Thoracic aorta (tissue), 2 donors: ENCODE results near the gene EIF4G1. TPM values are rescaled to one million over a fixed set of nuclear protein-coding genes. Genes with fewer than 3 reads are reported as not detected.

Experiments
- ATAC-seq: fragments of 150-250 bp; one replicate; pipeline ENCODE4 v1.8.0; 2017; ENCODE audit warnings: low read depth; ENCODE audit not compliant: insufficient number of reproducible peaks, low FRiP score
- DNase-seq: peaks from one replicate; pipeline ENCODE4 v3.0.0-alpha.2; 2020; ENCODE audit warnings: low spot score
- H3K27ac ChIP-seq, 2 donors: fragments of 200-600 bp; sonication (generic); 1 replicate in 1 of 2; 2 replicates in 1 of 2; pipeline ENCODE4 v1.5.1; 2016; ENCODE audit warnings: mild to moderate bottlenecking in 2 of 2, moderate library complexity in 2 of 2
- H3K27me3 ChIP-seq: fragments of 200-600 bp; sonication (generic); replicated peaks from 2 replicates; pipeline ENCODE4 v1.6.0; 2016; ENCODE audit warnings: mild to moderate bottlenecking; ENCODE audit not compliant: insufficient read depth
- H3K36me3 ChIP-seq: fragments of 200-600 bp; sonication (generic); one replicate; pipeline ENCODE4 v1.5.1; 2016
- H3K4me1 ChIP-seq, 2 donors: fragments of 200-600 bp; sonication (generic); 1 replicate in 1 of 2; 2 replicates in 1 of 2; pipeline versions ENCODE4 v1.5.1 to v1.6.0; 2016; ENCODE audit warnings: low read depth in 2 of 2, mild to moderate bottlenecking in 1 of 2; ENCODE audit not compliant: control insufficient read depth in 1 of 2
- H3K4me3 ChIP-seq: fragments of 200-600 bp; sonication (generic); 2 replicates; pipeline ENCODE4 v1.5.1; 2016; ENCODE audit warnings: mild to moderate bottlenecking
- H3K9me3 ChIP-seq: fragments of 200-600 bp; sonication (generic); 2 replicates; pipeline ENCODE4 v1.5.1; 2016
- total RNA-seq, 2 donors: library from RNA; depleted of rRNA; stranded (reverse); fragments of >200 nt; gene quantifications; one replicate each; pipeline versions ENCODE4 v1.1.0 to v1.2.3, GENCODE V29; 2016
- TF ChIP-seq, protein P1 (sequence below): fragments of 200-600 bp; sonication (generic); IDR thresholded peaks from one replicate; pipeline ENCODE4 v1.5.1; 2019; ENCODE audit warnings: antibody characterized with exemption

EIF4G1 gene
- total RNA-seq, 2 donors from 2014 or later: 254 to 334 TPM

DNA sequence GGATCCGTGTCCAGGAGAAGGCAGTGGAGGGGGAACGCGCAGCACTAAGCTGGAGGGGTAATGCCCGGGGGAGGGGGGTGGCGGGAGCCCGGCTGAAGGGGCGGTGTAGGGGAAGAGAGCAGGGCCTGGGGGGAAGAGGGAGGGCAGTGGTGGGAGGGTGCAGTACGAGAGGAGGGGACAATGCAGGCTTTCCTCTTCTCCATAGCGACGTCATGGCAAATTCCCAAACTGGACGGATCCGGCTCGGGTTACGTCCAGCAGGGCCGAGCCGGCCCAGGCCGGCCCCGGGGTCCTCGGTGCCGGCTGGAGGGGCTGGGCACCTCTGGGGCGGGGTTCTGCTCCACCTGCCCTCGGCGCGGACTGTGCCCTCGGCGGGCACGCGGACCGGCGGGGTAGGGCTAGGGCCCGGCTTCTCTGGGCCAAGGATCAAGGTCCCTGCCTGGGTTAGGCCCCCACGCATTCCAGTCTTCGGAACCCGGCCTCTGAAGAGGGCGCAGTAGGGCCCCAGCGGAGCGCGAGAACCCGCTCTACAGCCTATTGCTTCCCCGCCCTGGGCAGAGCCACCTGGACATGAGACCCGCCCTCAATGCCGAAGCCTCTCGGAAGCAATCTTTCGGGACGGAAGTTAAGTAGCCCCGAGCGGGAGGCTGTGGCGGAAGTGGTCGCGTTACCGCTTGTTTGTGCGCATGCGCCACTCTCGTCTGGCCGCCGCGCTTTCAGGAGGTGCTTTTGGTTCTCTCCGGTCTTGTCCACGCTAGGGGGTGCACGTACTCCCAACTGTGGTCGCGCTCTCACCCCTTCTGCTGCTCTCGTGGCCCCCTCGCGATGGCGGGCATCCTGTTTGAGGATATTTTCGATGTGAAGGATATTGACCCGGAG is 48.5 kb downstream of the EIF4G1 start:
- Histone ChIP-seq H3K4me1 (peaks cover 11 to 27% of the 10 kb centered on the region in 2 donors), H3K27me3 (no peaks in the 10 kb centered on the region), H3K27ac (peak overlapping the region; percentile 95 to 100), H3K4me3 (peak overlapping the region; percentile 98), H3K36me3 (peaks cover under 1% of the 10 kb centered on the region), H3K9me3 (no peaks in the 10 kb centered on the region)
- TF ChIP-seq, protein P1, sequence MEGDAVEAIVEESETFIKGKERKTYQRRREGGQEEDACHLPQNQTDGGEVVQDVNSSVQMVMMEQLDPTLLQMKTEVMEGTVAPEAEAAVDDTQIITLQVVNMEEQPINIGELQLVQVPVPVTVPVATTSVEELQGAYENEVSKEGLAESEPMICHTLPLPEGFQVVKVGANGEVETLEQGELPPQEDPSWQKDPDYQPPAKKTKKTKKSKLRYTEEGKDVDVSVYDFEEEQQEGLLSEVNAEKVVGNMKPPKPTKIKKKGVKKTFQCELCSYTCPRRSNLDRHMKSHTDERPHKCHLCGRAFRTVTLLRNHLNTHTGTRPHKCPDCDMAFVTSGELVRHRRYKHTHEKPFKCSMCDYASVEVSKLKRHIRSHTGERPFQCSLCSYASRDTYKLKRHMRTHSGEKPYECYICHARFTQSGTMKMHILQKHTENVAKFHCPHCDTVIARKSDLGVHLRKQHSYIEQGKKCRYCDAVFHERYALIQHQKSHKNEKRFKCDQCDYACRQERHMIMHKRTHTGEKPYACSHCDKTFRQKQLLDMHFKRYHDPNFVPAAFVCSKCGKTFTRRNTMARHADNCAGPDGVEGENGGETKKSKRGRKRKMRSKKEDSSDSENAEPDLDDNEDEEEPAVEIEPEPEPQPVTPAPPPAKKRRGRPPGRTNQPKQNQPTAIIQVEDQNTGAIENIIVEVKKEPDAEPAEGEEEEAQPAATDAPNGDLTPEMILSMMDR: peak; percentile 49
- peak; percentile 72 for DNase-seq
- peak; percentile 77 for ATAC-seq

GRCh38 chr3:184366619-184367289 is 52.3 kb downstream of the EIF4G1 start:
- no peaks in the 10 kb centered on the region for H3K27me3 ChIP-seq
- peaks cover 22 to 50% of the 10 kb centered on the region in 2 donors for H3K4me1 ChIP-seq
- TF ChIP-seq, protein P1: no peak
- no peaks in the 10 kb centered on the region for H3K36me3 ChIP-seq
- no peak overlapping the region for H3K27ac ChIP-seq
- no peak for ATAC-seq
- H3K4me3 ChIP-seq: no peak overlapping the region
- DNase-seq: no peak
- H3K9me3 ChIP-seq: no peaks in the 10 kb centered on the region

DNA sequence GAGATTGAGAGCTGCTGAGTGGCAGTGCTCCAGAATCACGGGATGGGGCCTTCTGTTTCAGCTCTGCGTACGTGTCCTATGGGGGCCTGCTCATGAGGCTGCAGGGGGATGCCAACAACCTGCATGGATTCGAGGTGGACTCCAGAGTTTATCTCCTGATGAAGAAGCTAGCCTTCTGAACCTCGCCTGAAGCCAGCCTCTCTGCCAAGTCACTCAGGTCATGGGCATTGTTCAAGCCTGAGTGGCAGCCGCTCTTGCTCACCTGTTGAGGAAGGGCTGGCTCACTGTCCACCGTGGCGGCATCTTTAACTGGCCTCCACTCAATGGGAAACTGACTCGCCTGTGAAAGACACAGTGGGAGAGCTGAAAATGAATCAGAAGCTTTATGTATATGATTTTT is 53.7 kb downstream of the EIF4G1 start:
- DNase-seq: no peak
- no peak for ATAC-seq
- Histone ChIP-seq H3K4me1 (peaks cover 22 to 52% of the 10 kb centered on the region in 2 donors), H3K4me3 (no peak overlapping the region), H3K27me3 (no peaks in the 10 kb centered on the region), H3K36me3 (no peaks in the 10 kb centered on the region), H3K9me3 (no peaks in the 10 kb centered on the region), H3K27ac (peak overlapping the region; percentile 48 to 81)
- TF ChIP-seq, protein P1: no peak

DNA sequence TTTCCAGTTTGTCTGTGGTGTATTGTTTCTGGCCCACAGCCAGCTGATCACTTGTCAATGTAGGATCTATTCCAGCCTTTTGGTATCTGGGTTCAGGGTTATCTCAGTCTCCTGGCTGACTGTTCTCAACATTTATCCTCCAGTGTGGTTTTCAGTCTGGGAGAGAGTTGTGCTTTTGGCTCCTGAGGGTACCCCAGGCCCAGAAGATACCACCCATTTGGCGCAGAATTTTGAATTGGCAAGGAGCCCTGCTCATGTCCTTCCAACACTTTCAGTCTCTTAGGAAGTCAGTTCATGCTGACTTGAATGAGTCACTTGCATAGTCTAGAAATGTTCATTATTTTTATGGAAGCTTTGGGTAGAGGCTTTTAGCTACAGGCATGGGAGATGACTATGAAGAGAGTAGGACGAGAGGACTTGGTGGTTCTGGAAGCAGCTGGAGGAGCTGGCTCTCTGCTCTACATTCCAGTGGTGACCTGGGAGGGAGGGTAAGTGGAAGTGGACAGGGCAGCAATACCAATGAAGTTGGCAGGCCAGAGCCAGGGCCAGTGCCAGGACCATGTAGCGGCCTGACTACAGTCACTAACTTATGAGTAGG is 54.3 kb downstream of the EIF4G1 start:
- H3K36me3 ChIP-seq: no peaks in the 10 kb centered on the region
- peak; percentile 10 for ATAC-seq
- no peaks in the 10 kb centered on the region for H3K9me3 ChIP-seq
- peak overlapping the region; percentile 48 to 81 for H3K27ac ChIP-seq
- H3K27me3 ChIP-seq: no peaks in the 10 kb centered on the region
- peaks cover 20 to 47% of the 10 kb centered on the region in 2 donors for H3K4me1 ChIP-seq
- DNase-seq: no peak
- TF ChIP-seq, protein P1: no peak
- H3K4me3 ChIP-seq: peak overlapping the region; percentile 16

DNA sequence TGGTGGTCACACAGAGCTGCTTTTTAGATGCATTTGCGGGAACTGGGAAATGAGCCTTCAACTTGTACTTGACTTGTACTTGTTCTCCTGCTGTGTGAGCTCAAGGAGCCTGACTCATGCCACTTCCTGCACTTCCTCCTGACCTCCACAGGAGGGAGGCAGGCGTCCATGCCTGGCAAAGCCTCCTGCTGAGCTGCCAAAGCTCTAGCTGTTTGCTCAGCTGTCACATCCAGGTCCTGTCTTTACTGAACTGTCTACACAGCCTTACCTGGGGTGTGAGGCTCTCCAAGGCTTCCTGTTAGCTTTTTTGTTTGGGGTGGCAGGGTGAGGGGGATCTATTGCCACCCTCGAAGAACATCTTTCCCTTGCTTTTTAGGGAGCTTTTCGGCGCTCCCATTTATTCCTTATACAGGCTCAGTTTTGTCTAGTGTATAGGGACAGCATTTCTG is 57.2 kb downstream of the EIF4G1 start:
- H3K9me3 ChIP-seq: no peaks in the 10 kb centered on the region
- H3K4me3 ChIP-seq: no peak overlapping the region
- peak; percentile 66 for ATAC-seq
- no peaks in the 10 kb centered on the region for H3K27me3 ChIP-seq
- TF ChIP-seq, protein P1: peak; percentile 95
- no peaks in the 10 kb centered on the region for H3K36me3 ChIP-seq
- no peak for DNase-seq
- H3K4me1 ChIP-seq: peaks cover 18 to 37% of the 10 kb centered on the region in 2 donors
- peak overlapping the region in 1 of 2 donors; percentile 50 for H3K27ac ChIP-seq
